GM12872 (cell line): ENCODE results near the gene UXT.

ENCODE experiments used
- CTCF ChIP-seq: IDR thresholded peaks from 3 replicates; pipeline ENCODE4 v1.5.1; 2011; ENCODE audit warnings: low read depth, mild to moderate bottlenecking, low read length, moderate library complexity; ENCODE audit not compliant: insufficient read depth

UXT gene

GRCh38 chrX:47632666-47633065 is 26.3 kb downstream of the UXT start:
- no peak for TF ChIP-seq CTCF

GRCh38 chrX:47631676-47632075 is 27.3 kb downstream of the UXT start:
- no peak for TF ChIP-seq CTCF

- TF ChIP-seq CTCF = no peak
These were observed 29.4 kb downstream of the UXT start, which contains the start of gene CFP for GRCh38 chrX:47629419-47630200. Gene CFP (minus strand): TSS chrX:47629930. CDS start chrX:47629844, 86 bp downstream.

- peak; percentile 51 for TF ChIP-seq CTCF
These were observed 30.0 kb downstream of the UXT start for GRCh38 chrX:47628982-47629381.

GRCh38 chrX:47625365-47625764 is 33.6 kb downstream of the UXT start:
- TF ChIP-seq CTCF = no peak

GRCh38 chrX:47623540-47624027 is 35.4 kb downstream of the UXT start:
- TF ChIP-seq CTCF = no peak

GRCh38 chrX:47621851-47622250 is 37.1 kb downstream of the UXT start:
- no peak for TF ChIP-seq CTCF
